ENCODE results near the gene SLIT3.

SLIT3 gene

DNA sequence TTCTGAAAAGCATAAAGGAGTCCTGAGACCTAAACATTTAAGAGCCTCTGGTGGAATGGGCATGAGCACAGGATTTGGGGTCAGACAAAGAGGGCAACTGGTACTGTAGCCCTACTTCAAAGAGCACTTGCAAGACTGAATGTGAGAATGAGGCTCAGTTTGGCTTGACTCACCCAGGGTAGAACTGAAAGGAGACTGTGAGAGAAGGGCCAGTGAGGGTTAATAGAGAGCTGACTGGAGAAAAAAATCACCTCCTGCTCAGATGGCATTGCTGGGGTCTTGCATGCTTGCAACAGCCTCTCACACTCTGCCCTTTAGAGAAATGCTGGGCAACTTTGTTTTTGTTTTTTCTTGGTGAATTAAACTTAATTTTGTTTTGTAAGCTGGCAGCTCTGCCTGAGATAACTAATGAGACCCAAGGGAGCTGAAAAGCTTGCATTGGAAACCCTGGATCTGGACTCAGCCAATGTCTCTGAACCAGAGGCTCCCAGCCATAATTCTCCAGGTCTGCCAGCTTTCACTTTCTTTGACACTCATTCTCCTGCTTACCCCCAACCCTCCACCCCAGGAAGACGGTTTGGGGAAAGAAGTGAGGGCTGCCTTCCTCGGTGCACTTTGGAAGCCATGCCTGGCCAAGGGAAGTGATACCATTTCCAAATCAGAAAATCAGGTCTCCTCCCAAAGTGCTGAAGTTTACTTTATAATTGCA lies 560.7 kb downstream of the SLIT3 start:
- no peak for DNase-seq (ENCODE audit: low spot score)

DNA sequence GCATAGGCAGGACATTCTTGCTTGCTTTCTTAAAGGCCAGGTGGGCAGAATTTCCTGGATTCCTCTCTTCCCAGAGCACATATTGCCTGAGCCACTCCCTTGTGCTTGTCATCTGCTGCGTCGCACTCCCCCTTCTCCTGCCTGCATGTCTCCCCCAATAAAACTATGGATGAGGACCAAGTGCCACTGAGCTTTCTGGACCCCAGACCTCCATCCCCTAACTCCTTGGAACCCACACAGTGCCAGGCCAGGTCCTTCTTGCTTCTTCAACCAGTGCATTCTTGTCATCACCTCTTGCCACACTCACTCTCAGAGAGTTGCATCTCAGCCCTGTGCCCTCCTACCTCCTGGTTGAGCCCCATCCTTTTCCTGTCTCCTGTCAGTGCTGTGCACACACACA lies 563.9 kb downstream of the SLIT3 start:
- DNase-seq (ENCODE audit: low spot score), result no peak

DNA sequence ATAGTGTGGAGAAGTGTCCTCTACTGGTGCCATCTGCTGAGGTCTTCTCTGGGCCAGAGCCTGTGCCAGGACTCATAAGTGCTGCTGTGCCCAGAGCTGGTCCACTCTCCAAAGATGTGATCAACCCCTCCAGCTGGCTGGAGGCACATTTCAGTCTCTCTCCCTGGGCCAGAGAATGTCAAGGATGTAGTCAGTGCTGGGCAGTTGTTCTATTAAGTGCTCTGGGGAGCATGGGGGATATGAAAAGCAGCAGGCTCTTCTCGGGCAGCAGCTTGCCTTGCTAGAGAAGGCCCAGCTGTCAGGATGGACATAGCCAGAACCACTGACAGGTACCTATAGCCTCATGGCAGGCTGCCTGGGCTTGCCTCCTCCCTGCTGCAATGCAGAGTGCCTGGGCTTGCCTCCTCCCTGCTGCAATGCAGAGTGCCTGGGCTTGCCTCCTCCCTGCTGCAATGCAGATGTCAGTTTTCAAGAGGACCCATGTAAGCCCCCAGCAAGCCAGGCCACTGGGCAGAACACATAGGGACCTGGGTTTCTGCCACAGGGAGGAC lies 564.6 kb downstream of the SLIT3 start:
- DNase-seq (ENCODE audit: low spot score), result peak; percentile 65

DNA sequence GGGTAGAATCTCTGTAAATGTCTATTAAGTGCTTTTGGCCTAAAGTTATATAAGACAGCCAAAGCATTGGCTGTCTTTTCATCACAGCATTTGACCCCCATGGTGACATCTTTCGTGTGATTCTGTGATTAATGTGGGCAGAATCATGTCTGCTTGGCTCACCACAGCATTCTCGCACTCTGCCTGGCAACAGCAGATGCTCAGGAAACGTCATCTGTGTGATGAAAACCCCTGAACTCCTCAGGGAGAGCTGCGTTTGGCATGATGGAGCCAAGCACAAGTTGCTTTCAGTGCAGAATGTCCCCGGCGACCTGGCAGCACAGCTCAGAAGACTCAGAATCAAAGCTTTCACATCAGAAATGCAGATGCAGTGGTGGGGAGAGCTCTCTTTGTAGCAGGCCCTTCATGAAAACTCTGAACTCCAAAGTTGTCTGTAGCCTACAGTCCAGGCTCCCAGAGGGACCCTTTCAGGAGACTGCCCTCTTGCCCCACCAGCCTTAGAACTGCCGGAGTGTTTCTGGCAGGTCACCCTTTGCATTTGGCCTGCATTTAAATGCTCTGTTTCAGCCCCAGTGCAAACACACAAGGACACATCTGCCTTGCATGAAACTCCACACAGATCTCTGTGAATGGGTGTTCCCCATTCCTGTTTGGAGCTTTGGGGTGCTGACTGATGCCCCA lies 566.2 kb downstream of the SLIT3 start:
- peak; percentile 7 for DNase-seq (ENCODE audit: low spot score)

DNA sequence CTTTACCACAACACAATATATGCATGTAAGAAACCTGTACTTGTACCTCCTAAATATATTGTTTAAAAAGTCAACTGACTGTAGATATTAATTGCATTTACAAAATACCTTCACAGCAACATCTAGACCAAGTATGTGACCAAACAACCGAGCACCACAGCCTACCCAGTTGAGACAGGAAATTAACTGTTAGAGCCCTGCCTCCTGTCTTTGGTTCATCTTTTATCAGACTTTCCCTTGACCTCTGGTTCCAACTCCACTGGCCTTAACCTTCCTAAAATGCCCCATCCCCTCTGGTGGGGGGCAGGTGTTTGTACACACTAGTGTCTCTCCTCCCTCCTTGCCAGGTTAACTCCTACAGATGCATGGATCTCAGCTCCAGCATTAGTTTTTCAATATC lies 566.8 kb downstream of the SLIT3 start:
- DNase-seq (ENCODE audit: low spot score), result no peak

DNA sequence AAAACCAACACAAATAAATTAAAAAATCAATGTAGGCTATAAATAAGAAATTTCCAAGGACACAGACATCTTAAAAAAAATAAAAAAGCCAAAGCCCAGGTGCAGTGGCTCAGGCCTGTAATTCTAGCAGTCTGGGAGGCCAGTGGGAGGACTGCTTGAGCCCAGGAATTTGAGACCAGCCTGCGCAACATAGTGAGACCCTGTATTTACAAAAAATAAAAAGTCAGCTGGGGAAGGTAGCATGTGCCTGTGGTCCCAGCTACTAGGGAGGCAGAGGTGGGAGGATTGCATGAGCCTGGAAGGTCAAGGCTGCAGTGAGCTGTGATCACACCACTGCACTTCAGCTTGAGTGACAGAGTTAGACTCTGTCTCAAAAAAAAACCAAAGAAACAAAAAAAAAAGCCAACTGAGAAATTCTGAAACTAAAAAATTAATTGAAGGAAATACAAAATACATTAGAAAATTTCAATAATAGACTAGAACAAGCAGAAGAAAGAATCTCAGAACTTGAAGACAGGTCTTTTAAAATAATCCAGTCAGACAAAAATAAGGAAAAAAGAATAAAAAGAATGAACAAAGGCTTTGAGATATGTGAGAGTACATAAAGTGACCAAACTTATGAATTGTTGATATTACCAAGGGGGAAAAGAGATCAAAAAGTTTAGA lies 572.3 kb downstream of the SLIT3 start:
- DNase-seq (ENCODE audit: low spot score), result no peak

DNA sequence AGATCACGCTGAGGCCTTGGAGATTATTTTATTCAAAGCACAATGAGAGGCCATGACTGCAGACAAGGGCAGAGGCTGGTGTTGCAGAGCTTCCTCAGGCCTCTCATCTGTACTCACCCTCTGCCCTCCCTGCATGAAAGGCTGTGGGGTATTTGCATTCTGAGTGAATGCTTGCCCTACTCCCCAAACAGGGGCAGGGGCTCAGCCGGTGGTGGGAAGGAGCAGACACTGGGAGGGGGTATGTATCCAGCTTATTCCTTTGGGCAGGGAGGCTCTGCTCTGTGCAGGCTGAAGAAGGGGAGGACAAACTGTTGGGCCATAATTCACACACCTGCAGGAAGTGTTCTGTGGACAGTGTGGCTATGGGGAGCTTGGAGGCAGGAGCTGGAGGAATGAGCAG lies 573.4 kb downstream of the SLIT3 start:
- no peak for DNase-seq (ENCODE audit: low spot score)

DNA sequence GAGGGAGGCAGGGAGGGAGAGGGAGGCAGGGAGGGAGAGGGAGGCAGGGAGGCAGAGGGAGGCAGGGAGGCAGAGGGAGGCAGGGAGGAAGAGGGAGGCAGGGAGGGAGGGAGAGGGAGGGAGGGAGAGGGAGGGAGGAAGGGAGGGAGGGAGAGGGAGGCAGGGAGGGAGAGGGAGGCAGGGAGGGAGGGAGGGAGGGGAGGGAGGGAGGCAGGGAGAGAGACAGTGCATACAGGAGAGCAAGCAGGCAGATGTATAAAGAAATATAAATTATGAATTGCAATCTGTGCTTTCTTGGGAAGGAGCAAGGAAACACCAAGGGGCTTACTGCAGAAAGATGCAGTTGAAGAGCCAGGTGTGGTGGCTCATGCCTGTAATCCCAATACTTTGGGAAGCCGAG lies 574.6 kb downstream of the SLIT3 start:
- no peak for DNase-seq (ENCODE audit: low spot score)

DNA sequence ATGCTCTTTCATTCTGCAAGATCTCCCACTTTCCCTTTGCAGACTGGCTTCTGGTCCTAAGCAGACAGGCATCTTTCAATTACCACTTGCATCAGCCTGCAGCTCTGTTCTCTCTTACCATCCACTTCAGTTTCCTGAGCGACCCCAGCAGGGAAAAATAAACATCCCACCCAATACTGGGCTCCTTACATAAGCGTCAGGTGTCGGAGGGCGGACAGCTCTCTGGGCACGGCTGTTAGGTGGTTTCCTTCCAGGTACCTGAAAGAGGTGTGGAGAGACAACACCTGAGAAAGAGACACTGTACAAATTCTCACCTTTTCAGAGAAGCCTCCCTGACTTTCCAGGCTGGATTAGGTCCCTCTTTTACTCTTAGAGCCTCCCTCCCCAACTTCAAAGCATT lies 576.7 kb downstream of the SLIT3 start:
- DNase-seq (ENCODE audit: low spot score), result no peak

DNA sequence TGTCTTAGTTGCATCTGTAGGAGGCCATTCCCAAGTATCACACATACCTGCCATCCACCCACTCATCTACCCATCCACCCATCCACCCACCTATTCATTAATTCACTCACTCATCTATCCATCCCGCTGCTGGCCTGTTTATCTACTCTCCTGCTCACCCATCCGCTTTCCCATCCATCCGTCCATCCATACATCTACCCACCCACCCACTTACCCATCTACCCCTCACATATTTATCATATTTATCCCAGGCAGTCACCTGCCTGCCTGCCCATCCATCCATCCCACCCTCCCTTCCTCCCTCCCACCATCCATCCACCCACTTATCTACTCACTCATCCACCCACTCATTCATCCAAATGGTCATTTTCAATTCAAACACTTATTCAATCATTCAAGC lies 577.9 kb downstream of the SLIT3 start:
- no peak for DNase-seq (ENCODE audit: low spot score)

DNA sequence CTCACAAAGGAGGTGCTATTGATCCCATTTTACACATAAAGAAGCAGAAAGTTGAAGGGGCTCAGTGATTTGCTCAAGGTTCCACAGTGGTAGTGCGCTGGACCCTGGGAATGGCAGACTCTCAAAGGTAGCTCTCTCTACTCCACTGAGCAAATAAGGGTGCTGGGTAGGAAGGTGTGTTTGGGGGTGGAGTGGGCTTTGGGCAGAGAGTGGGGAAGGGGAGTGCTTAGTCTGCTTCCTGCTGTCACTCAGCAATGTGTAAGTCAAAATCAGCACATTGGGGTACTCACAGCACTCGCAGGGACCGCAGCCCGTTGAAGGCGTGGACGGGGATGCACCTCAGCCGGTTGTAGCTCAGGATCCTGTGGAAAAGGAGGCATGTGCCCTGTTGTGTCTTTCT lies 579.0 kb downstream of the SLIT3 start:
- DNase-seq (ENCODE audit: low spot score), result no peak

DNA sequence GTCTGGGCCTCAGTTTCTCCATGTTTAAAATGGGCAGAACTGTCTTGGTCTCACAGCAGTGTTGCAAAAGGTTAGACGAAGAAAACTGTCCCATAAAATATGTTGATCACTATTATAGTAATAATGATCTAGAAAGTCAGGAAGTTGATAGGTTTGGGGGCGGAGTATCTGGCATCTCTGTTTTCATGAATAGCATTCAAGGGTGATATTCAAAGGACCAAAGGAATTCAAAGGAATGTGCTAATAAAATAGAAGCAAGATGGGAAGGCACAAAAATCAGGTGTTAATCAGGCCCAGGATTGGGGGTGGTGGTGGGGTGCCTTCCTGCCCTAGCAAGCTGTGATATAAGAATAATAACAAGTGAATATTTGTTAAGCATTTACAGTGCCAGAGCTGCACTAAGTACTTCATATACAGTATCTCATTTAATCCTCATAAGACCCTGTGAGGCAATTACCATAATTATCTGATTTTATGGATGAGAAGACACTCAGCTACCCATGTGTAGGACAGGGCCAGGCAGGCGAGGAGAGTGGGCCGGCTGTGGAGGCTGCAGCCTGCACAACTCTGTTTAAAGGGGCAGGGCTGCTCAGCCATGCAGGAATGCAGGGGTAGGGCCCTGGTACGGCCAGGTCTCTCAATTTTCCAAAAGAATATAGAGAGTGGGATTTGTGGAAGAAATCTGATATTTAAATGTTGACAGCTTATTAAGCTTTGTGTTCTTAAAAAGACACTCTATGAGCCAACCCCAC lies 579.8 kb downstream of the SLIT3 start:
- no peak for DNase-seq (ENCODE audit: low spot score)

DNA sequence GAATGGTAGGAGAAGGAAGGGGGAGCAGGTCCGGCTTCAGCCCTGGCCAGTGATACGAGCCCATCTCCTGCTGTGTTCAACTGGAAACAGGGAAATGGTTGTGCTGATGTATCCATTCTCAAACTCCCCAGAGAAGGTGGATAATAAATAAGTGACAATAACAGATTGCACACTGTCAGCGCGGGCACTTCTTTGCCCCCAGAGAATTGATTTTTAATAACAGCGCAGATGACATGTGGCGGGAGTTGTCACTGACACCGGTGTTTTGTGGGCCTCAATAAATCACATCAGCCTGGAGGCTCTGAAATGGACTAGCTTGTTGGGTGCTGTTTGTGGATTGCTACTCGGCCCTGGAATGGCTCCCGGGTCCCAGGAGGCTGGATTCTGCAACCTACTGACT lies 580.4 kb downstream of the SLIT3 start:
- DNase-seq (ENCODE audit: low spot score), result no peak

DNA sequence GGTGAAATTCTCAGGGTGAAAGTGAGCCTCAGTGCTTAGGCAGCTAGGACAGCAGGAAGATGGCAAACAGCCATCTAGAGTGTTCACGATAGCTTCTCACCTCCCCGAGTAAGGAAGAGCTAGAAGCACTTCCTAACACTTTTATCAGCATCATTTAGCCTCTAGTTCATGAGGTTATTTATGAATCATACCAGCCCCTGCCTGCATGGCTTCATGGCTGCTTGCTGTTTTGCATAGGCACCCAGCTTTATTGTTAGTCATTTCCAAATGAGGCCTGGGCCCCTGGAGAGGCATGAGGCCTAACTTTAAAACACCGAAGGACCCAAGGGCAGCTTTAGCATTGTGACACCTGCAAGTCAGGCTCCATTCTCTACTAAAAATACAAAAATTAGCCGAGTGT lies 586.9 kb downstream of the SLIT3 start:
- DNase-seq (ENCODE audit: low spot score), result no peak

DNA sequence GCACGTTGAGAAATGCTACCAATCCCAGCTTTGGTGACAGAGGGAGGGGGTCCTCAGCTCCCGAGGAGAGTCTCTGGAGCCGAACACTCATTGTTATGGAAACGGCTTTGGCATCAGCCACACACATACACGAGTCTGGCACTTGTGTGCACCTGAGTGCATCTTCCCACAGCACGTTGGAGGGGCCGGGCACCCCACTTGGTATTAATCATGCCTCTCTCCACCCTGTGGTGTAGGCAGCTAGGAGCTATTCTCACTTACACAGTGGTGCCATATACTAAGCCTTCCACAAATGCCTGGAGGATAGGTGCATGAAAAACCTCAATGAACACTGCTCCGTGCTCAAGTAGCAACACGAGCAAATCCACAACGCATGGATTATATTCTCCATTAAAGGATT lies 587.9 kb downstream of the SLIT3 start:
- DNase-seq (ENCODE audit: low spot score), result no peak

DNA sequence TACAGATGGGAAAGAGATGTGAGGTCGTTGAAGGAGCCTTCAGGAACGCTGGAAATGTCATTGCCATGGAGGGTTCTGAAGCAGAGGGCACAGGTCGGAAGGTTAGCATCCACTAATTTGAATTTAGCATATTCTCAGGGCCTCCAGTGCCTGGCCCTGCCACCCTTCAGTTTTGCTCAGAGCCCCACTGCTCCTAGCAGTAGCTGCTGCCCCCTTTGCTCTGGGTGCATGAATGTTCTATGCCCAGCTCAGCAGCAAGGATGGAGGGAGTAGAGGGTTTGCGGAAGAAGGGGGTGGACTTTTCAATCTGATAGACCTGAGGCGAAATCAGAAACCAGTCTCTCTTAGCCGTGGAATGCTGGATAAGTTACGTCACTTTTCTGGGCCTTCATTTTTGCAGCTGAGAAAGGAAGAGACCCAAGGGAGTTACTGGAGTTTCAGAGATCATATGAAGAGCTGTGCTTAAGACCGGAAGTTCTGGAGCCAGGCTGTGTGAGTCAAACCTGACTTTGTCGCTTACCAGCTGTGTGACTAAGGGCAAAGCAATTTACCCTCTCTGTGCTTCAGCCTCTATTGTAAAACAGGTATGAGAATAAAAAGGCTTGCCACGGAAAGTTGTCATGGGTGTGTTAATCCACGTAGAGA lies 588.5 kb downstream of the SLIT3 start:
- DNase-seq (ENCODE audit: low spot score), result no peak

DNA sequence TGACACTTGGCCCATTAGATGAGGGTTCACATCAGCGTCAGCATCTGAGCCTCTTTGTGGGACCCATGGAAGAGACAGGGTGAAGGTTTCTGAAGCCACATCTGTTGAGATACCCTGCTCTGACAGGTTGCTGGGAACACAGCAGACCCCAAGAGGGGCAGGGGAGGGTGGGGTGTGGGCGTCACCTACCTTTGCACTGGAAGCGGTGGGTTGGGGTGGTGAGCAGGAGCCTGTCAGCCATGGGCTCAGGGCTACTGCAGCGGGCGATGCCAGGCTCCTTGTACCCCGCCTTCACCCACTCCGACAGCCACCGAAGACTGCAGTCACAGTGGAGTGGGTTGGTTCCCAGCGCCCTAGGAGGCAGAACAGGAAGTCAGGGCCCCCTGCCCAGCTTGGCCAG lies 590.2 kb downstream of the SLIT3 start:
- DNase-seq (ENCODE audit: low spot score), result no peak

DNA sequence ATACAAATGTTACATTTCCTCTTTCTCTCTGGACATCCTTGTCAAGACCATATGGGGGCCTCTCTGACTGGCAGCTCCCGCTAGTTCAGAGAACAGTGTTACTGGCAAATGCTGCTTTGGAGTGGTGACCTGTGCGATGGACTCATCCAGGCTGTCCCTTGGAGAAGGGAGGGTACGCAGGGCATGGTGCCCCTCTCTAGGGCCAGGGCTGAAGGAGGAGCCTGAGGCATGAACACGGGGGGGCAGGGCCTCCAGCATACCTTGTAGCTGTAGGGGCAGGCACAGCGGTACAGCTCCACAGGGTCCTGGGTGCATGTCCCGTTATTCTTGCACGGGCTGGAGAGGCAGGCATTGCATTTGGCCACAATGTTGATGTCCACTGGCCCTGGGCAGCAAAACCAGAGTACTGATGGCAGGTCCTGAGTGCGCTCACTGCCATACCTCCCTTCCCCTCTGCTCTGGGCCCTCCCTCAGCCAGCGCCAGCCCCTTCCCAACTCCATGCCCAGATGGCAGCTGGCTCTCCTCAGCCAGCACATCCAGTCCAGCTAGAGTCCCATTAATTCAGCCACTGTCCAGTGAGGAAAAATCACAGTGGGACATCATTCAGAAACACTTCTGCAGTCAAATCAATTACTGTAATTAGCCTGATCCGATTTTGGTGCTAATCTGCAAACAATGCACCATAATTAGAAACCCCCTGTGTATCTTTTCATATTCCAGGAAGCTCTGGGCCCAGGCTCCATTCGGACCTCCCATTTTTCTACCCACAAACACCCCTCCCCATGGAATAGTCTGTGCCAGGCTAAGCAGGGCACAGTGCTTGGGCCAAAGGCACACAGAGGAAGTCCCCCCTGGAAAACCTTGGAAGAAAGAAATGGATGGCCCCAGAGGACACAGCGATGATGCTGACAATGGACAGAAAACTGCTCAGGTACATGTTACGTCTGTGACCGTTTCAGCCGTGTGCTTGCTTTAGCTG lies 592.9 kb downstream of the SLIT3 start:
- peak; percentile 86 for DNase-seq (ENCODE audit: low spot score)

DNA sequence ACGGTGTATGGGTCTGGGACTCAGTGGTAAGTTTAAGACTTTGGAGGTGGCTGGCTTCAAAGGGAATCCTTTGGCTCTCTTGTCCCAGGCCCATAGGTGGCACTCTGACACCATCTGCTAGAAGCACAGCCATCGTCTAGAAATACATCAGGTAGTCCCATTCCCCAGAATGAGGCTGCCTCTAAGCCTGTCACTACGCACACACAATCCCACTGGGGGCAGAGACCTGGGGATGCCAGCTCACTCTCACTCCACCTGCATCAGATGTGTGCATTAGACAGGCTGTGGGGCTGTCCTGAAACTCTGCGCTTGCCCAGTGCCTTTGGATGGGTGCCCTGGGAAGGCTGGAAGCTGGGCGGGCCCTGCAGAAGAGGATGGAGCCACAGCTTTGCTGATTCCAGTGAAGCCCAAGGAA lies 594.3 kb downstream of the SLIT3 start:
- DNase-seq (ENCODE audit: low spot score), result peak; percentile 93

DNA sequence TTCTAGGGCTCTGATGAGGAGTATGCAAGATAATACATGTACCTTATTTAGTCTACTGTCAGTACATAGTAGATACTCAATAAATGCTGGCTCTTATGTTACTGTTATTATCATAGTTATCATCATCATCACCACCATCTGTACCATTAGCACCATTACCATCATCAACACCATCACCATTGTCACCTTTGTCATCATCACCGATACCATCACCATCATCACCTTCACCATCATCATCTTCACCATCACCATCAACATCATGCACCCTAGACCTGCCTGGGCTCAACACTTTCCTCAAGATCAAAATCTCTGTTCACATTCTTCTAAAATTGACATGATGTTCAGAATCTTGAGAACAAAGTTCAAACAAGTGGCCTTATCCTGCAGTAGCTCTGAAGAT lies 595.6 kb downstream of the SLIT3 start:
- no peak for DNase-seq (ENCODE audit: low spot score)

DNA sequence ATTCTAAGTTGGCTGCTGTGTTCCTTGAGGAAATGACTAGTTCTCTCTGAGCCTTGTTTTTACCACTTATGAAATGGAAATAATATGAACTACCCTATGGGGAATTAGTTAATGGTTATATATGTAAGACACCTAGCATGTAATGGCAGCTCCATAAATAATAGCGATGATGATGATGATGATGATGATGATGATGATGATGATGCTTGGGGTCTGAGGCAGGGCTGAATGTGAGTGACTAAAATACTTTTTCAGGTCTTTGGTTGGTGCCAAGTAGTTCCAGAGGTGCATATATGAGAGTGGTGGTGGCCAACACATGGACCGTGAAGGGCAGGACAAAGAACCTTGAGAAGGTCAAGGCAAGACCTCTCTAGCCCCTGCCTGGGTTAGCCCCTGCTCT lies 598.4 kb downstream of the SLIT3 start:
- no peak for DNase-seq (ENCODE audit: low spot score)
